K562 (cell line): ENCODE data around the gene UGP2. TPM values are rescaled to one million over a fixed set of nuclear protein-coding genes. Genes with fewer than 3 reads are reported as not detected.

ENCODE experiments used
- polyA plus RNA-seq, 8 experiments: library from polyadenylated mRNA; depleted of rRNA in 4 of 8; stranded (reverse) in 5 of 8; unstranded in 3 of 8; fragments of >200 nt; fragmentation: Nextera tagmentation in 2 of 8; fragmentation: Illumina TruSeq in 1 of 8; extraction: Ambion mirVana in 2 of 8; extraction: Trizol in 1 of 8; gene quantifications; 2 replicates each; pipeline versions ENCODE4 v1.2.1 to v1.2.3, GENCODE V29; 2011 to 2014; ENCODE audit warnings: inconsistent platforms in 1 of 8, missing spikeins in 1 of 8
- total RNA-seq, 7 experiments: library from RNA; depleted of rRNA in 6 of 7; stranded (reverse); fragments of >200 nt in 6 of 7; fragmentation: Illumina TruSeq in 2 of 7; extraction: Trizol in 2 of 7; gene quantifications; 2 replicates each; pipeline versions ENCODE4 v1.2.1 to v1.2.3, GENCODE V29; 2011 to 2021; ENCODE audit warnings: low replicate concordance in 1 of 7
- TF ChIP-seq, protein P1 (sequence below): fragments of 200-600 bp; sonication (generic); IDR thresholded peaks from one replicate; pipeline ENCODE4 v1.6.1; 2012; ENCODE audit warnings: mild to moderate bottlenecking, low read depth, low read length, inconsistent platforms

The UGP2 gene
- total and polyA plus RNA-seq, 9 of the 15 experiments (the other 6 are each of a cell fraction or from before 2014, with no cell fraction given), result 25.2 to 69.3 (median 58.9) TPM

DNA sequence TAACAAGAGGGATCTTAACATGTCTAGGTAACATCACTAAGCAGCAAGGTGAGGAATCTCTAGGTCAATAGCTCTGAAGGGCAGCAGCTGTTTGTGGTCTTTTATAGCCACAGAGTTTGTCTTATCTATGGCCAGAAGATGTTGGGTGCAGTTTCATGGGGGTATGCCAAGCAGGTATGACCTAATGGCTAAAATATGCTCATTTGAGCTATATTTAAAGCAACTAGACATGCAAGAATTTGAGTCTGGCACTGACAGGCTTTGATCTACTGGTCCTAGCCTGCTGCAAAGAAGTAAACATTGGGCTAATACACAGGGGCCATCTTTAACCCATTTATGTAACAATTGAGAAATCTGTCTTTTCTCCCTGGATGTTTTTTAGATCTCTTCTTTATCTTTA is 13.9 kb upstream of the UGP2 start (continued):
- TF ChIP-seq, protein P1, sequence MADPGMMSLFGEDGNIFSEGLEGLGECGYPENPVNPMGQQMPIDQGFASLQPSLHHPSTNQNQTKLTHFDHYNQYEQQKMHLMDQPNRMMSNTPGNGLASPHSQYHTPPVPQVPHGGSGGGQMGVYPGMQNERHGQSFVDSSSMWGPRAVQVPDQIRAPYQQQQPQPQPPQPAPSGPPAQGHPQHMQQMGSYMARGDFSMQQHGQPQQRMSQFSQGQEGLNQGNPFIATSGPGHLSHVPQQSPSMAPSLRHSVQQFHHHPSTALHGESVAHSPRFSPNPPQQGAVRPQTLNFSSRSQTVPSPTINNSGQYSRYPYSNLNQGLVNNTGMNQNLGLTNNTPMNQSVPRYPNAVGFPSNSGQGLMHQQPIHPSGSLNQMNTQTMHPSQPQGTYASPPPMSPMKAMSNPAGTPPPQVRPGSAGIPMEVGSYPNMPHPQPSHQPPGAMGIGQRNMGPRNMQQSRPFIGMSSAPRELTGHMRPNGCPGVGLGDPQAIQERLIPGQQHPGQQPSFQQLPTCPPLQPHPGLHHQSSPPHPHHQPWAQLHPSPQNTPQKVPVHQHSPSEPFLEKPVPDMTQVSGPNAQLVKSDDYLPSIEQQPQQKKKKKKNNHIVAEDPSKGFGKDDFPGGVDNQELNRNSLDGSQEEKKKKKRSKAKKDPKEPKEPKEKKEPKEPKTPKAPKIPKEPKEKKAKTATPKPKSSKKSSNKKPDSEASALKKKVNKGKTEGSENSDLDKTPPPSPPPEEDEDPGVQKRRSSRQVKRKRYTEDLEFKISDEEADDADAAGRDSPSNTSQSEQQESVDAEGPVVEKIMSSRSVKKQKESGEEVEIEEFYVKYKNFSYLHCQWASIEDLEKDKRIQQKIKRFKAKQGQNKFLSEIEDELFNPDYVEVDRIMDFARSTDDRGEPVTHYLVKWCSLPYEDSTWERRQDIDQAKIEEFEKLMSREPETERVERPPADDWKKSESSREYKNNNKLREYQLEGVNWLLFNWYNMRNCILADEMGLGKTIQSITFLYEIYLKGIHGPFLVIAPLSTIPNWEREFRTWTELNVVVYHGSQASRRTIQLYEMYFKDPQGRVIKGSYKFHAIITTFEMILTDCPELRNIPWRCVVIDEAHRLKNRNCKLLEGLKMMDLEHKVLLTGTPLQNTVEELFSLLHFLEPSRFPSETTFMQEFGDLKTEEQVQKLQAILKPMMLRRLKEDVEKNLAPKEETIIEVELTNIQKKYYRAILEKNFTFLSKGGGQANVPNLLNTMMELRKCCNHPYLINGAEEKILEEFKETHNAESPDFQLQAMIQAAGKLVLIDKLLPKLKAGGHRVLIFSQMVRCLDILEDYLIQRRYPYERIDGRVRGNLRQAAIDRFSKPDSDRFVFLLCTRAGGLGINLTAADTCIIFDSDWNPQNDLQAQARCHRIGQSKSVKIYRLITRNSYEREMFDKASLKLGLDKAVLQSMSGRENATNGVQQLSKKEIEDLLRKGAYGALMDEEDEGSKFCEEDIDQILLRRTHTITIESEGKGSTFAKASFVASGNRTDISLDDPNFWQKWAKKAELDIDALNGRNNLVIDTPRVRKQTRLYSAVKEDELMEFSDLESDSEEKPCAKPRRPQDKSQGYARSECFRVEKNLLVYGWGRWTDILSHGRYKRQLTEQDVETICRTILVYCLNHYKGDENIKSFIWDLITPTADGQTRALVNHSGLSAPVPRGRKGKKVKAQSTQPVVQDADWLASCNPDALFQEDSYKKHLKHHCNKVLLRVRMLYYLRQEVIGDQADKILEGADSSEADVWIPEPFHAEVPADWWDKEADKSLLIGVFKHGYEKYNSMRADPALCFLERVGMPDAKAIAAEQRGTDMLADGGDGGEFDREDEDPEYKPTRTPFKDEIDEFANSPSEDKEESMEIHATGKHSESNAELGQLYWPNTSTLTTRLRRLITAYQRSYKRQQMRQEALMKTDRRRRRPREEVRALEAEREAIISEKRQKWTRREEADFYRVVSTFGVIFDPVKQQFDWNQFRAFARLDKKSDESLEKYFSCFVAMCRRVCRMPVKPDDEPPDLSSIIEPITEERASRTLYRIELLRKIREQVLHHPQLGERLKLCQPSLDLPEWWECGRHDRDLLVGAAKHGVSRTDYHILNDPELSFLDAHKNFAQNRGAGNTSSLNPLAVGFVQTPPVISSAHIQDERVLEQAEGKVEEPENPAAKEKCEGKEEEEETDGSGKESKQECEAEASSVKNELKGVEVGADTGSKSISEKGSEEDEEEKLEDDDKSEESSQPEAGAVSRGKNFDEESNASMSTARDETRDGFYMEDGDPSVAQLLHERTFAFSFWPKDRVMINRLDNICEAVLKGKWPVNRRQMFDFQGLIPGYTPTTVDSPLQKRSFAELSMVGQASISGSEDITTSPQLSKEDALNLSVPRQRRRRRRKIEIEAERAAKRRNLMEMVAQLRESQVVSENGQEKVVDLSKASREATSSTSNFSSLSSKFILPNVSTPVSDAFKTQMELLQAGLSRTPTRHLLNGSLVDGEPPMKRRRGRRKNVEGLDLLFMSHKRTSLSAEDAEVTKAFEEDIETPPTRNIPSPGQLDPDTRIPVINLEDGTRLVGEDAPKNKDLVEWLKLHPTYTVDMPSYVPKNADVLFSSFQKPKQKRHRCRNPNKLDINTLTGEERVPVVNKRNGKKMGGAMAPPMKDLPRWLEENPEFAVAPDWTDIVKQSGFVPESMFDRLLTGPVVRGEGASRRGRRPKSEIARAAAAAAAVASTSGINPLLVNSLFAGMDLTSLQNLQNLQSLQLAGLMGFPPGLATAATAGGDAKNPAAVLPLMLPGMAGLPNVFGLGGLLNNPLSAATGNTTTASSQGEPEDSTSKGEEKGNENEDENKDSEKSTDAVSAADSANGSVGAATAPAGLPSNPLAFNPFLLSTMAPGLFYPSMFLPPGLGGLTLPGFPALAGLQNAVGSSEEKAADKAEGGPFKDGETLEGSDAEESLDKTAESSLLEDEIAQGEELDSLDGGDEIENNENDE, result no peak
